Esophagus squamous epithelium (tissue), 4 donors: ENCODE data around the gene TBC1D19.

ENCODE experiments used
- POLR2A ChIP-seq, 4 donors: fragments of 450-650 bp; IDR thresholded peaks; one replicate each; pipeline ENCODE4 v1.6.1; 2017; ENCODE audit warnings: antibody characterized with exemption in 4 of 4, mild to moderate bottlenecking in 4 of 4, moderate library complexity in 3 of 4
- TF ChIP-seq, protein P1 (sequence below), 6 experiments: fragments of 450-650 bp in 4 of 6; fragments of 200-600 bp in 2 of 6; sonication (generic) in 2 of 6; IDR thresholded peaks; one replicate each; pipeline ENCODE4 v1.5.1; 2016 to 2019; ENCODE audit warnings: antibody characterized with exemption in 6 of 6, mild to moderate bottlenecking in 4 of 6, moderate library complexity in 4 of 6

DNA sequence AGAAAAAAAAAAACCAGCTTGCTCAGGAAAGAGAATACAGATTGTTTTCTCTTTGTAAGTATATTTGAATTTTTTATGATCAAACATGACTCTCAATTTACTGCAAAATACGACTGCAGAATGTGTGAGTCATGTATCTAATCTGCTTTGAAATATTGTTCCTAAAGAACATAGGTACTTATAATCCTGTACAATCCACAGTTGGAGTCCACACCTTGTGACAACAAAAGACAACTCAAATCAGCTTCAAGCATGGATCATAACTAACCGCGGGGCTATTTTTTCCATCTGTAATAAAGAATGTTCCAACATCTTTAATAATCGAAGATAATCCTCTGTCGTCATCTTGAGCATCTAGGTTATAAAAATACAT is 198.9 kb downstream of the TBC1D19 start:
- TF ChIP-seq, protein P1, sequence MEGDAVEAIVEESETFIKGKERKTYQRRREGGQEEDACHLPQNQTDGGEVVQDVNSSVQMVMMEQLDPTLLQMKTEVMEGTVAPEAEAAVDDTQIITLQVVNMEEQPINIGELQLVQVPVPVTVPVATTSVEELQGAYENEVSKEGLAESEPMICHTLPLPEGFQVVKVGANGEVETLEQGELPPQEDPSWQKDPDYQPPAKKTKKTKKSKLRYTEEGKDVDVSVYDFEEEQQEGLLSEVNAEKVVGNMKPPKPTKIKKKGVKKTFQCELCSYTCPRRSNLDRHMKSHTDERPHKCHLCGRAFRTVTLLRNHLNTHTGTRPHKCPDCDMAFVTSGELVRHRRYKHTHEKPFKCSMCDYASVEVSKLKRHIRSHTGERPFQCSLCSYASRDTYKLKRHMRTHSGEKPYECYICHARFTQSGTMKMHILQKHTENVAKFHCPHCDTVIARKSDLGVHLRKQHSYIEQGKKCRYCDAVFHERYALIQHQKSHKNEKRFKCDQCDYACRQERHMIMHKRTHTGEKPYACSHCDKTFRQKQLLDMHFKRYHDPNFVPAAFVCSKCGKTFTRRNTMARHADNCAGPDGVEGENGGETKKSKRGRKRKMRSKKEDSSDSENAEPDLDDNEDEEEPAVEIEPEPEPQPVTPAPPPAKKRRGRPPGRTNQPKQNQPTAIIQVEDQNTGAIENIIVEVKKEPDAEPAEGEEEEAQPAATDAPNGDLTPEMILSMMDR (IDR thresholded peaks at IDR 0.05), result no peak
- no peak for TF ChIP-seq POLR2A (IDR thresholded peaks at IDR 0.05)
